HepG2 (cell line): ENCODE results near the gene COL8A1. TPM values are rescaled to one million over a fixed set of nuclear protein-coding genes. Genes with fewer than 3 reads are reported as not detected.

Experiments used
- ATAC-seq: fragments of 200-7000 bp; cut with Tn5 transposase; 3 replicates; pipeline ENCODE4 v1.9.1; 2020; ENCODE audit warnings: mild to moderate bottlenecking, moderate library complexity
- BruUV-seq: library from RNA; stranded (reverse); fragments of 400-500 nt; replicated peaks from 2 replicates; lab custom pipeline; 2021; lab: Mats Ljungman, UMichigan
- CTCF ChIA-PET: fragments of 300-600 bp; formaldehyde crosslinking; extraction: SDS; loops from one replicate; lab custom pipeline; 2021; ENCODE audit warnings: low total read pairs, inconsistent platforms, low intra/inter-chr PET ratio; lab: Yijun Ruan, JAX
- POLR2A ChIA-PET: fragments of 350-600 bp; sonication (Branson Sonifier 250); formaldehyde crosslinking; loops from one replicate; lab custom pipeline; 2020; ENCODE audit warnings: antibody characterized with exemption, inconsistent platforms; lab: Yijun Ruan, JAX
- DNase-seq: peaks from one replicate; pipeline ENCODE4 v3.0.0-alpha.2; 2015; ENCODE audit warnings: low spot score
- FAIRE-seq: peaks from 3 replicates; lab custom pipeline; 2011; peaks lifted over from hg19 to GRCh38; lab: Jason Lieb, UNC
- H2AFZ ChIP-seq: one replicate; pipeline ENCODE4 v1.6.1; 2011; ENCODE audit warnings: low read length, inconsistent platforms
- H3K27ac ChIP-seq: fragments of 300-600 bp; 3 replicates; pipeline ENCODE4 v1.8.0; 2011; ENCODE audit warnings: mixed run types, mild to moderate bottlenecking, mixed read lengths, low read length, inconsistent platforms; ENCODE audit not compliant: insufficient read depth; ENCODE audit errors: extremely low read length
- H3K27me3 ChIP-seq, 2 experiments: fragments of 200-600 bp in 1 of 2; 2 replicates in 1 of 2; 3 replicates in 1 of 2; pipeline versions ENCODE4 v1.6.0 to v1.8.0; 2011; ENCODE audit warnings: low read length in 2 of 2, mild to moderate bottlenecking in 2 of 2, moderate library complexity in 2 of 2, inconsistent platforms in 1 of 2; ENCODE audit not compliant: insufficient read depth in 2 of 2, control insufficient read depth in 1 of 2
- H3K36me3 ChIP-seq, 2 experiments: fragments of 200-600 bp in 1 of 2; replicated peaks in 1 of 2; 2 replicates in 1 of 2; 3 replicates in 1 of 2; pipeline versions ENCODE4 v1.5.1 to v1.8.0; 2011; ENCODE audit warnings: low read length in 2 of 2, inconsistent platforms in 1 of 2; ENCODE audit not compliant: insufficient read depth in 2 of 2, control insufficient read depth in 1 of 2
- H3K4me1 ChIP-seq: 2 replicates; pipeline ENCODE4 v1.5.1; 2012; ENCODE audit warnings: low read length, inconsistent platforms; ENCODE audit not compliant: insufficient read depth
- H3K4me2 ChIP-seq: 2 replicates; pipeline ENCODE4 v1.6.0; 2011; ENCODE audit warnings: low read depth, low read length, inconsistent platforms
- H3K4me3 ChIP-seq, 3 experiments: fragments of 200-600 bp in 1 of 3; sonication (generic), shearing (Covaris generic) in 1 of 3; replicated peaks in 1 of 3; 2 replicates each; pipeline ENCODE4 v1.5.1; 2011 to 2016; ENCODE audit warnings: low read length in 3 of 3, inconsistent platforms in 2 of 3, low read depth in 2 of 3, mild to moderate bottlenecking in 2 of 3, control low read depth in 1 of 3, mixed read lengths in 1 of 3; ENCODE audit not compliant: insufficient read depth in 1 of 3
- H3K79me2 ChIP-seq: one replicate; pipeline ENCODE4 v1.6.1; 2011; ENCODE audit warnings: low read length, inconsistent platforms; ENCODE audit not compliant: insufficient read depth
- H3K9ac ChIP-seq: 2 replicates; pipeline ENCODE4 v1.6.0; 2011; ENCODE audit warnings: mild to moderate bottlenecking, low read depth, low read length, inconsistent platforms; ENCODE audit not compliant: insufficient read depth
- H3K9me3 ChIP-seq: 2 replicates; pipeline ENCODE4 v1.5.1; 2012; ENCODE audit warnings: mild to moderate bottlenecking, low read length
- H4K20me1 ChIP-seq: 2 replicates; pipeline ENCODE4 v1.6.0; 2011; ENCODE audit warnings: inconsistent platforms, mild to moderate bottlenecking, low read length, moderate library complexity; ENCODE audit not compliant: insufficient read depth
- BRD4 ChIP-seq: sonication (generic); formaldehyde crosslinking; IDR thresholded peaks from 2 replicates; pipeline ENCODE4 v1.4.0; 2020; ENCODE audit warnings: missing genetic modification reagents
- CBX2 ChIP-seq, 2 experiments: fragments of 200-600 bp in 1 of 2; sonication (generic); formaldehyde crosslinking in 1 of 2; IDR thresholded peaks; 2 replicates each; pipeline versions ENCODE4 v1.7.0 to v1.8.1; 2018 to 2022; ENCODE audit warnings: low read depth in 2 of 2, low read length in 1 of 2, mild to moderate bottlenecking in 1 of 2, missing genetic modification reagents in 1 of 2
- CHCHD3 ChIP-seq: sonication (generic); formaldehyde crosslinking; IDR thresholded peaks from 2 replicates; pipeline ENCODE4 v1.8.0; 2022; ENCODE audit warnings: mild to moderate bottlenecking, missing genetic modification reagents, moderate library complexity
- CREB1 ChIP-seq, 2 experiments: fragments of 450-650 bp in 1 of 2; IDR thresholded peaks; 2 replicates each; pipeline ENCODE4 v1.6.1; 2016 to 2017; ENCODE audit warnings: control low read depth in 1 of 2, mild to moderate bottlenecking in 1 of 2, missing compliant biosample characterization in 1 of 2, missing genetic modification characterization in 1 of 2
- FOXK1 ChIP-seq: sonication (generic); formaldehyde crosslinking; IDR thresholded peaks from 2 replicates; pipeline ENCODE4 v1.4.0; 2020; ENCODE audit warnings: low read depth, missing genetic modification reagents, borderline replicate concordance
- HHEX ChIP-seq: IDR thresholded peaks from 2 replicates; pipeline ENCODE4 v1.6.1; 2016; ENCODE audit warnings: control low read depth
- ONECUT2 ChIP-seq: sonication (generic); formaldehyde crosslinking; IDR thresholded peaks from 2 replicates; pipeline ENCODE4 v1.4.0; 2020; ENCODE audit warnings: missing genetic modification reagents
- PCBP1 ChIP-seq: fragments of 200-400 bp; formaldehyde crosslinking; IDR thresholded peaks from 2 replicates; pipeline ENCODE4 v1.6.1; 2017; ENCODE audit warnings: mild to moderate bottlenecking, low read depth, low read length, borderline replicate concordance
- SNAPC5 ChIP-seq: sonication (generic); formaldehyde crosslinking; IDR thresholded peaks from 2 replicates; pipeline ENCODE4 v1.8.1; 2023; ENCODE audit warnings: mild to moderate bottlenecking, missing genetic modification reagents, borderline replicate concordance
- TAF15 ChIP-seq: fragments of 200-400 bp; formaldehyde crosslinking; IDR thresholded peaks from one replicate; pipeline ENCODE4 v1.6.1; 2018; ENCODE audit warnings: mild to moderate bottlenecking, low read depth, low read length; ENCODE audit not compliant: poor library complexity, severe bottlenecking
- THAP7 ChIP-seq: sonication (generic); formaldehyde crosslinking; IDR thresholded peaks from 2 replicates; pipeline ENCODE4 v1.8.1; 2023; ENCODE audit warnings: mild to moderate bottlenecking, missing genetic modification reagents
- TMF1 ChIP-seq: sonication (generic); formaldehyde crosslinking; IDR thresholded peaks from 2 replicates; pipeline ENCODE4 v1.8.1; 2022; ENCODE audit warnings: low read depth, missing genetic modification reagents
- ZBTB7B ChIP-seq: sonication (generic); formaldehyde crosslinking; IDR thresholded peaks from 2 replicates; pipeline ENCODE4 v1.4.0; 2020; ENCODE audit warnings: missing genetic modification reagents
- ZC3H13 ChIP-seq: sonication (generic); formaldehyde crosslinking; IDR thresholded peaks from 2 replicates; pipeline ENCODE4 v1.8.1; 2023; ENCODE audit warnings: mild to moderate bottlenecking, missing genetic modification reagents, moderate library complexity
- ZNF335 ChIP-seq: sonication (generic); formaldehyde crosslinking; IDR thresholded peaks from 2 replicates; pipeline ENCODE4 v1.4.0; 2020; ENCODE audit warnings: missing genetic modification reagents
- ZNF749 ChIP-seq: sonication (generic); formaldehyde crosslinking; IDR thresholded peaks from 2 replicates; pipeline ENCODE4 v1.8.0; 2022; ENCODE audit warnings: mild to moderate bottlenecking, missing genetic modification reagents, moderate library complexity, borderline replicate concordance
- WGBS: methylation state at CpG from one replicate; pipeline ENCODE4 v1.1.6; 2017; ENCODE audit warnings: low lambda C conversion rate; 5-methylcytosine and 5-hydroxymethylcytosine counted together
- in situ Hi-C: cut with HindIII; loops from 2 replicates; pipeline ENCODE4 v1.10.0; 2017; ENCODE audit warnings: low pct_unique_long_range_greater_than_20kb; ENCODE audit not compliant: extremely low pct_ligation_motif_present
- intact Hi-C: fragments of 100-400 bp; cut with micrococcal nuclease; formaldehyde crosslinking; loops from one replicate; pipeline ENCODE4 v1.10.0; 2022; ENCODE audit not compliant: unreplicated experiment
- polyA plus RNA-seq, 8 experiments: library from polyadenylated mRNA; depleted of rRNA in 3 of 8; stranded (reverse) in 7 of 8; unstranded in 1 of 8; fragments of >200 nt; fragmentation: Illumina TruSeq in 4 of 8; extraction: Trizol in 4 of 8; gene quantifications; 2 replicates each; pipeline versions ENCODE4 v1.2.1 to v1.2.3, GENCODE V29; 2011 to 2016; ENCODE audit warnings: low read depth in 4 of 8, missing spikeins in 1 of 8, mixed read lengths in 1 of 8; ENCODE audit not compliant: insufficient read depth in 1 of 8
- total RNA-seq, 5 experiments: library from RNA; depleted of rRNA; stranded (reverse); fragments of >200 nt; fragmentation: Illumina TruSeq; extraction: Trizol; gene quantifications; 2 replicates each; pipeline ENCODE4 v1.2.3, GENCODE V29; 2016; ENCODE audit warnings: low read depth in 1 of 5

The COL8A1 gene
- total and polyA plus RNA-seq, 2 of the 13 experiments (the other 11 are each of a cell fraction or from before 2014, with no cell fraction given): not detected

DNA sequence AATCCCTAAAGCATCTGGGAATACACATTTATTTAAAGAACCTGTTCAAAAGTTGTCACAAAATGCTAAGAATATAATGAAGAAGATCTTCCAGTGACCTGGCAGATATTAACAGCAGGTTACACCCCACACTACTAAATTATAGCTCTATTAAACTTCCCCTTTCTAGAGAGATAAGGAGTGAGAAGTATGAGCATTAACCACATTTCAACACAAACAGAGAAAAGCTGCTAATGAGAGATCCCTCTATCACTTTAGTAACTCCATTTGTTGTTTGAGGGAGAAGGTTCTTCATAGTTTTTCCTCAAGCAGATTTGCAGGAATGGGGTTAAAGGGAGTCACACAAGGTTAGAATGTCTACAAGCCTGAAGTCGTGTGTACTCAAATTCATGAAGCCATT is 3.6 kb downstream of the COL8A1 start:
- H3K4me1 ChIP-seq: no peaks in the 10 kb centered on the region
- H3K79me2 ChIP-seq: no peaks in the 10 kb centered on the region
- FAIRE-seq: no peak
- H2AFZ ChIP-seq: no peak overlapping the region
- H3K4me3 ChIP-seq: no peak overlapping the region
- TF ChIP-seq CREB1 (IDR thresholded peaks at IDR 0.05) (no peak), CREB1 (CRISPR knock-in tag; IDR thresholded peaks at IDR 0.05) (no peak), TAF15 (no peak), PCBP1 (no peak), ZBTB7B (no peak), TMF1 (CRISPR knock-in tag) (no peak), BRD4 (CRISPR knock-in tag) (no peak), ONECUT2 (no peak), HHEX (CRISPR knock-in tag) (no peak), THAP7 (CRISPR knock-in tag) (no peak), CBX2 (IDR thresholded peaks at IDR 0.05; ENCODE audit: low read depth, low read length) (no peak), CBX2 (CRISPR knock-in tag; IDR thresholded peaks at IDR 0.05; ENCODE audit: low read depth) (no peak), CHCHD3 (no peak), ZNF749 (CRISPR knock-in tag) (no peak), FOXK1 (CRISPR knock-in tag) (no peak), ZNF335 (CRISPR knock-in tag) (no peak), ZC3H13 (CRISPR knock-in tag) (no peak), SNAPC5 (CRISPR knock-in tag) (no peak)
- TF ChIP-seq, all 625 proteins: peak for 0
- H3K36me3 ChIP-seq: no peaks in the 10 kb centered on the region
- no peak overlapping the region for H3K4me2 ChIP-seq
- CTCF ChIA-PET: no interaction called here
- DNase-seq (no peak), ATAC-seq (no peak)
- intact Hi-C loops: no loop called here
- in situ Hi-C loops: loop anchor here (10.0 kb wide), 1 partner anchor 113 kb away; no protein-coding TSS in a partner anchor
- peaks cover 3 to 20% of the 10 kb centered on the region in 2 experiments for H3K27me3 ChIP-seq
- 3% methylated on average over 1 of the region's 1 CpG for WGBS
- H3K9ac ChIP-seq: no peak overlapping the region
- no peak overlapping the region for H3K27ac ChIP-seq
- no peaks in the 10 kb centered on the region for H4K20me1 ChIP-seq
- BruUV-seq: no TSS peak
- H3K9me3 ChIP-seq: no peaks in the 10 kb centered on the region
- POLR2A ChIA-PET: no interaction called here
